Coronary artery (tissue), 2 donors: ENCODE data around the gene MYLIP.

ENCODE experiments used
- DNase-seq: peaks from one replicate; pipeline ENCODE4 v3.0.0-alpha.2; 2017; ENCODE audit warnings: low spot score
- H3K27ac ChIP-seq, 2 donors: fragments of 200-600 bp; sonication (generic); one replicate each; pipeline ENCODE4 v1.5.1; 2016 to 2019
- H3K4me3 ChIP-seq: fragments of 200-600 bp; sonication (generic); 2 replicates; pipeline ENCODE4 v1.5.1; 2016; ENCODE audit warnings: mild to moderate bottlenecking, moderate library complexity
- CTCF ChIP-seq: fragments of 200-600 bp; sonication (generic); IDR thresholded peaks from one replicate; pipeline ENCODE4 v1.5.1; 2019; ENCODE audit warnings: antibody characterized with exemption

Gene MYLIP

GRCh38 chr6:16130437-16130891, 1.6 kb downstream of the MYLIP start:
- no peak for TF ChIP-seq CTCF
- peak overlapping the region; percentile 97 to 99 for H3K27ac ChIP-seq
- H3K4me3 ChIP-seq: peak overlapping the region; percentile 99
- DNase-seq: no peak

DNA sequence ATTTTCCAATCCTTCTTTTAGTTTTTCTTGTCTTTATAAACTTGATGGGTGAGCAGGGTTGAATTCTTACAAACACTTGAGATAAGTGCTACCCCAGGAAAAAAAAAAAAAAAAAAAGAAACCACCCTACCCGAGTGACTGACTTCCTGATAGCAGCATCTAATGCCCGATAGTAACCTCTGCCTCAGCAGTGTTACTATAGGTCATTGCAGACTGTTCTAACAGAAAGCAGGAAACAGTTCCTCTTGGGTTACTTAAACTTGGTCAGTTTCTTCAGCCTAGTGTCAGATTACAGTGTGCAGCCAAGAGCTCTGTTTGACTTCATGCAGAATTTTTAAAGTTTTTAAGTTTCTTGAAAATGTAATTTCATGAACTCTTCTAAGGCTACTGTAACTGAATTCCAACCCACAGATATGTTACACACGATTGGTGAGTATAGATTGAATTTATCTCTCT, 2.1 kb downstream of the MYLIP start:
- no peak for TF ChIP-seq CTCF
- Histone ChIP-seq H3K4me3 (peak overlapping the region; percentile 99), H3K27ac (peak overlapping the region; percentile 97 to 99)
- no peak for DNase-seq

GRCh38 chr6:16132909-16133308, 4.0 kb downstream of the MYLIP start:
- Histone ChIP-seq H3K4me3 (peak overlapping the region; percentile 99), H3K27ac (peak overlapping the region; percentile 28 to 68)
- no peak for TF ChIP-seq CTCF
- DNase-seq: no peak

- Histone ChIP-seq H3K4me3 (peak overlapping the region; percentile 99), H3K27ac (peak overlapping the region; percentile 24 to 59)
- DNase-seq: no peak
- TF ChIP-seq CTCF: no peak
These were observed 5.5 kb downstream of the MYLIP start for GRCh38 chr6:16134430-16134829.

- Histone ChIP-seq H3K27ac (peak overlapping the region; percentile 36 to 67), H3K4me3 (peak overlapping the region; percentile 99)
- TF ChIP-seq CTCF: no peak
- DNase-seq: no peak
These were observed 6.2 kb downstream of the MYLIP start for GRCh38 chr6:16135066-16135465.

GRCh38 chr6:16136091-16136490, 7.2 kb downstream of the MYLIP start:
- TF ChIP-seq CTCF: no peak
- H3K27ac ChIP-seq: no peak overlapping the region
- H3K4me3 ChIP-seq: no peak overlapping the region
- no peak for DNase-seq

DNA sequence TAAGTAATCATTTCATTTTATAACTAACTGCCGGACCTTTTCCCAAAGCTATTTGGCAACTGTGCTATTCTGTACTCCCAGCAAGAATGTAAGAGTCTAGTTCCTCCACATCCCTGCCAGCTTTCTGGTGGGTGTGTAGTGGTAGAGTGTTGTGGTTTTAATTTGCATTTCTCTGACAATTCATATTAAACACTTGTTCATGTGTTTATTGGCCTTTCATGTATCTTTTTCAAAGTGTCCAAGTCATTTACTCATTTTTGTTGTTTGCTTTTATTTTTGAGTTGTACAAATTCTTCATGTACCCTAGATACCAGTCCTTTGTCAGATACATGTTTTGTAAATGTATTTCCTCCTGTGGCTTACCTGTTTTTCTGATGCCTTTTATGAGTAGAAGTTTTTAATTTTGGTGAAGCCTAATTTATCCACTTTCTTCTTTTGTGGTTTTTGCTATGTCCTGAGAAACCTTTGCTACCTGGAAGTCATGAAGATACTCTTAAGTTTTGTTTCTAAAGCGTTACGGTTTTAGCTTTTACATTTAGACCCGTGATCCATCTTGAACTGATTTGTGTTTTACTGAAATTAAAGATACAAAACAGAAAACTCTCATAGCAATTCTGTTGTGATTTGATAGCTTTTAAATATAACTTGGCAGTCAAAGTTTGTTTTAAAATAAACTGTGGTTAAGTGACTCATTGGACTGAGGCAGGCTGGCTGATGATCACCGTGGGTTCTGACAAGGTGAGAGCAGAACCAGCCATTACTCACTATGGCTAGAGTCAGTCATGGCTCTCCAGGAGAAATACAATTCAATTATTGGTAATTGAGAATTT, 8.0 kb downstream of the MYLIP start:
- peak overlapping the region in 1 of 2 donors; percentile 14 for H3K27ac ChIP-seq
- TF ChIP-seq CTCF: no peak
- DNase-seq: no peak
- peak overlapping the region; percentile 27 for H3K4me3 ChIP-seq
